DND-41 (cell line): ENCODE measurements around the gene NDUFB7.
A peak's percentile ranks its signal among the peaks of the same experiment; 100 is the strongest.

ENCODE experiments used
- ATAC-seq: fragments of 200-7000 bp; cut with Tn5 transposase; 3 replicates; pipeline ENCODE4 v1.9.1; 2021; ENCODE audit warnings: low read depth; ENCODE audit not compliant: insufficient read depth
- DNase-seq: peaks from one replicate; pipeline ENCODE4 v3.0.0-alpha.2; 2020
- H2AFZ ChIP-seq: 2 replicates; pipeline ENCODE4 v1.6.0; 2012; ENCODE audit warnings: low read depth, low read length
- H3K27ac ChIP-seq: 2 replicates; pipeline ENCODE4 v1.5.1; 2012; ENCODE audit warnings: low read length, inconsistent platforms
- H3K27me3 ChIP-seq: fragments of 200-600 bp; sonication (generic); 2 replicates; pipeline ENCODE4 v1.6.0; 2012; ENCODE audit warnings: low read length, mild to moderate bottlenecking, inconsistent platforms; ENCODE audit not compliant: insufficient read depth, poor library complexity
- H3K36me3 ChIP-seq: 2 replicates; pipeline ENCODE4 v1.5.1; 2012; ENCODE audit warnings: low read length, inconsistent platforms; ENCODE audit not compliant: insufficient read depth
- H3K4me1 ChIP-seq: 2 replicates; pipeline ENCODE4 v1.5.1; 2012; ENCODE audit warnings: mild to moderate bottlenecking, low read length; ENCODE audit not compliant: insufficient read depth
- H3K4me2 ChIP-seq: 2 replicates; pipeline ENCODE4 v1.6.0; 2012; ENCODE audit warnings: mild to moderate bottlenecking, moderate library complexity, low read length, inconsistent platforms; ENCODE audit not compliant: insufficient read depth
- H3K4me3 ChIP-seq, 2 experiments: fragments of 200-600 bp in 1 of 2; shearing (Covaris generic) in 1 of 2; 2 replicates each; pipeline ENCODE4 v1.5.1; 2012 to 2016; ENCODE audit warnings: inconsistent platforms in 2 of 2, low read length in 2 of 2, mild to moderate bottlenecking in 2 of 2, low read depth in 1 of 2, moderate library complexity in 1 of 2
- H3K79me2 ChIP-seq: 2 replicates; pipeline ENCODE4 v1.6.0; 2012; ENCODE audit warnings: low read length, inconsistent platforms; ENCODE audit not compliant: insufficient read depth
- H3K9ac ChIP-seq: 2 replicates; pipeline ENCODE4 v1.6.0; 2012; ENCODE audit warnings: low read depth, mild to moderate bottlenecking, inconsistent platforms, low read length, moderate library complexity
- H3K9me3 ChIP-seq: 2 replicates; pipeline ENCODE4 v1.5.1; 2012; ENCODE audit warnings: low read length, moderate library complexity, mild to moderate bottlenecking, inconsistent platforms; ENCODE audit not compliant: insufficient read depth, severe bottlenecking
- H4K20me1 ChIP-seq: 2 replicates; pipeline ENCODE4 v1.6.0; 2012; ENCODE audit warnings: low read length; ENCODE audit not compliant: insufficient read depth
- CTCF ChIP-seq: IDR thresholded peaks from 2 replicates; pipeline ENCODE4 v1.5.1; 2012; ENCODE audit warnings: borderline replicate concordance, low read length, moderate library complexity, mild to moderate bottlenecking; ENCODE audit not compliant: poor library complexity, severe bottlenecking; ENCODE audit errors: extremely low read depth
- EZH2 ChIP-seq: IDR thresholded peaks from 3 replicates; pipeline ENCODE4 v1.6.1; 2012; ENCODE audit warnings: borderline replicate concordance, low read depth, mild to moderate bottlenecking, moderate library complexity, low read length, inconsistent platforms; ENCODE audit not compliant: severe bottlenecking

The NDUFB7 gene

GRCh38 chr19:14540741-14541525, 30.9 kb downstream of the NDUFB7 start:
- Histone ChIP-seq H3K9ac (no peak overlapping the region), H3K36me3 (peaks cover 23% of the 10 kb centered on the region), H3K79me2 (peaks cover 84% of the 10 kb centered on the region)

GRCh38 chr19:14536926-14537692, 34.8 kb downstream of the NDUFB7 start:
- Histone ChIP-seq H3K9me3 (no peaks in the 10 kb centered on the region), H3K4me2 (no peak overlapping the region), H3K27me3 (no peaks in the 10 kb centered on the region), H3K36me3 (peaks cover 22% of the 10 kb centered on the region), H3K9ac (no peak overlapping the region), H3K4me3 (no peak overlapping the region), H3K4me1 (peaks cover 4% of the 10 kb centered on the region; the same call in 1 of the 2 replicates), H3K79me2 (peaks cover 85% of the 10 kb centered on the region), H4K20me1 (peaks cover 44% of the 10 kb centered on the region), H2AFZ (no peak overlapping the region), H3K27ac (no peak overlapping the region)
- peak; percentile 86 for ATAC-seq
- TF ChIP-seq CTCF (no peak), EZH2 (no peak)
- DNase-seq = peak; percentile 77

More at GRCh38 chr19:14540741-14541525, 30.9 kb downstream of the NDUFB7 start:
- Histone ChIP-seq H3K4me1 (0 out of 2 replicates have a peak, but pooled peaks cover 2% of the 10 kb centered on the region), H3K4me2 (no peak overlapping the region), H3K9me3 (no peaks in the 10 kb centered on the region), H3K27me3 (no peaks in the 10 kb centered on the region), H4K20me1 (peaks cover 61% of the 10 kb centered on the region), H3K4me3 (no peak overlapping the region), H2AFZ (no peak overlapping the region), H3K27ac (no peak overlapping the region)
- ATAC-seq (no peak), DNase-seq (no peak)
- TF ChIP-seq CTCF = no peak
- no peak for TF ChIP-seq EZH2

GRCh38 chr19:14533450-14533849, 38.4 kb downstream of the NDUFB7 start:
- peaks cover 82% of the 10 kb centered on the region for H3K79me2 ChIP-seq
- H4K20me1 ChIP-seq = peaks cover 43% of the 10 kb centered on the region
- no peak overlapping the region for H3K27ac ChIP-seq
- H3K36me3 ChIP-seq = peaks cover 11% of the 10 kb centered on the region
- DNase-seq = no peak
- no peaks in the 10 kb centered on the region for H3K9me3 ChIP-seq
- H3K27me3 ChIP-seq = no peaks in the 10 kb centered on the region
- H3K4me2 ChIP-seq = peak overlapping the region; percentile 16; the same call in 1 of the 2 replicates
- no peak overlapping the region for H3K4me3 ChIP-seq
- ATAC-seq = no peak
- H3K9ac ChIP-seq = no peak overlapping the region
- H2AFZ ChIP-seq = no peak overlapping the region
- H3K4me1 ChIP-seq = peaks cover 31% of the 10 kb centered on the region
- TF ChIP-seq EZH2 (no peak), CTCF (no peak)
